IMR-90 (cell line): ENCODE results near the gene CYYR1. TPM values are rescaled to one million over a fixed set of nuclear protein-coding genes. Genes with fewer than 3 reads are reported as not detected.

Source experiments
- ATAC-seq: fragments of 200-7000 bp; cut with Tn5 transposase; 2 replicates; pipeline ENCODE4 v1.9.1; 2020; ENCODE audit warnings: low read depth, mild to moderate bottlenecking, moderate library complexity
- BruUV-seq: library from RNA; stranded (reverse); fragments of 400-500 nt; replicated peaks from 2 replicates; lab custom pipeline; 2021; lab: Mats Ljungman, UMichigan
- CTCF ChIA-PET: fragments of 300-600 bp; formaldehyde crosslinking; extraction: SDS; loops from one replicate; lab custom pipeline; 2021; ENCODE audit warnings: antibody characterized with exemption; lab: Yijun Ruan, JAX
- POLR2A ChIA-PET: fragments of 300-600 bp; sonication (Branson Sonifier 250); formaldehyde crosslinking; loops from one replicate; lab custom pipeline; 2022; ENCODE audit warnings: antibody characterized with exemption; ENCODE audit not compliant: unreplicated experiment; lab: Charles Lee
- DNase-seq: peaks from one replicate; pipeline ENCODE4 v3.0.0; 2013
- H2AFZ ChIP-seq: replicated peaks from 2 replicates; pipeline ENCODE3; 2013; ENCODE audit warnings: low read length, mild to moderate bottlenecking; ENCODE audit not compliant: poor library complexity
- H2AK5ac ChIP-seq: 2 replicates; pipeline ENCODE4 v1.6.1; 2013; ENCODE audit warnings: low read depth, low read length, inconsistent platforms
- H2AK9ac ChIP-seq: replicated peaks from 2 replicates; pipeline ENCODE3; 2013; ENCODE audit warnings: mild to moderate bottlenecking, low read depth, low read length, moderate library complexity; ENCODE audit not compliant: poor library complexity
- H2BK120ac ChIP-seq: 2 replicates; pipeline ENCODE4 v1.6.1; 2013; ENCODE audit warnings: low read depth, low read length, inconsistent platforms
- H2BK15ac ChIP-seq: 3 replicates; pipeline ENCODE4 v1.6.1; 2013; ENCODE audit warnings: low read depth, low read length, inconsistent platforms
- H2BK20ac ChIP-seq: 2 replicates; pipeline ENCODE4 v1.6.1; 2013; ENCODE audit warnings: low read depth, mild to moderate bottlenecking, inconsistent platforms, low read length, moderate library complexity
- H2BK5ac ChIP-seq: 2 replicates; pipeline ENCODE4 v1.6.1; 2013; ENCODE audit warnings: mild to moderate bottlenecking, low read depth, low read length, inconsistent platforms; ENCODE audit not compliant: poor library complexity, severe bottlenecking
- H3K14ac ChIP-seq: replicated peaks from 2 replicates; pipeline ENCODE4 v1.6.1; 2013; ENCODE audit warnings: low read depth, low read length, inconsistent platforms
- H3K18ac ChIP-seq: 2 replicates; pipeline ENCODE4 v1.6.1; 2013; ENCODE audit warnings: low read depth, low read length, control low read depth
- H3K23ac ChIP-seq: 2 replicates; pipeline ENCODE4 v1.6.1; 2013; ENCODE audit warnings: low read depth, low read length, inconsistent platforms
- H3K27ac ChIP-seq: 2 replicates; pipeline ENCODE4 v1.5.1; 2013; ENCODE audit warnings: mild to moderate bottlenecking, control low read depth, low read length; ENCODE audit not compliant: insufficient read depth
- H3K27me3 ChIP-seq: 2 replicates; pipeline ENCODE4 v1.6.1; 2013; ENCODE audit warnings: low read length; ENCODE audit not compliant: control insufficient read depth, insufficient read depth
- H3K36me3 ChIP-seq: 2 replicates; pipeline ENCODE4 v1.6.1; 2013; ENCODE audit warnings: low read length, mixed read lengths; ENCODE audit not compliant: control insufficient read depth, insufficient read depth
- H3K4ac ChIP-seq: 2 replicates; pipeline ENCODE4 v1.6.1; 2013; ENCODE audit warnings: low read depth, low read length, inconsistent platforms
- H3K4me1 ChIP-seq: 2 replicates; pipeline ENCODE4 v1.6.1; 2013; ENCODE audit warnings: low read length, mixed read lengths; ENCODE audit not compliant: control insufficient read depth, insufficient read depth
- H3K4me2 ChIP-seq: 2 replicates; pipeline ENCODE4 v1.6.1; 2013; ENCODE audit warnings: low read depth, mild to moderate bottlenecking, control low read depth, low read length, moderate library complexity
- H3K4me3 ChIP-seq: 2 replicates; pipeline ENCODE4 v1.5.1; 2013; ENCODE audit warnings: low read depth, mild to moderate bottlenecking, control low read depth, low read length, moderate library complexity; ENCODE audit not compliant: insufficient read depth
- H3K56ac ChIP-seq: 2 replicates; pipeline ENCODE4 v1.6.1; 2013; ENCODE audit warnings: low read length, inconsistent platforms; ENCODE audit not compliant: insufficient read depth; ENCODE audit errors: extremely low read depth
- H3K79me1 ChIP-seq, 2 experiments: 2 replicates each; pipeline ENCODE4 v1.6.1; 2013; ENCODE audit warnings: low read length in 2 of 2, inconsistent platforms in 1 of 2, low read depth in 1 of 2
- H3K9ac ChIP-seq: 2 replicates; pipeline ENCODE4 v1.6.1; 2013; ENCODE audit warnings: low read depth, low read length, control low read depth
- H3K9me1 ChIP-seq: 2 replicates; pipeline ENCODE4 v1.6.1; 2013; ENCODE audit warnings: low read length, inconsistent platforms; ENCODE audit not compliant: insufficient read depth
- H3K9me3 ChIP-seq: 2 replicates; pipeline ENCODE4 v1.6.1; 2013; ENCODE audit warnings: low read length; ENCODE audit not compliant: control insufficient read depth, insufficient read depth
- H4K20me1 ChIP-seq: 2 replicates; pipeline ENCODE4 v1.6.1; 2013; ENCODE audit warnings: low read length, inconsistent platforms; ENCODE audit not compliant: insufficient read depth
- H4K5ac ChIP-seq: 2 replicates; pipeline ENCODE4 v1.6.1; 2013; ENCODE audit warnings: mild to moderate bottlenecking, low read depth, low read length, control low read depth
- H4K8ac ChIP-seq, 2 experiments: 2 replicates each; pipeline ENCODE4 v1.6.1; 2013; ENCODE audit warnings: low read depth in 2 of 2, low read length in 2 of 2, control low read depth in 1 of 2, inconsistent platforms in 1 of 2
- H4K91ac ChIP-seq: 2 replicates; pipeline ENCODE4 v1.6.1; 2013; ENCODE audit warnings: low read depth, low read length, inconsistent platforms; ENCODE audit not compliant: insufficient read depth
- FOS ChIP-seq: fragments of 150-350 bp; IDR thresholded peaks from 2 replicates; pipeline ENCODE4 v1.6.1; 2016; ENCODE audit warnings: low read depth, low read length
- MXI1 ChIP-seq: IDR thresholded peaks from 2 replicates; pipeline ENCODE4 v1.6.1; 2012; ENCODE audit warnings: low read depth, mild to moderate bottlenecking, low read length, moderate library complexity, borderline replicate concordance
- POLR2A ChIP-seq: IDR thresholded peaks from 2 replicates; pipeline ENCODE4 v1.6.1; 2012; ENCODE audit warnings: mild to moderate bottlenecking, low read depth, low read length
- WGBS, 2 experiments: methylation state at CpG; one replicate each; pipeline versions ENCODE4 v1.1.5 to v1.1.7; 2013; ENCODE audit warnings: missing lambda C conversion rate in 2 of 2; ENCODE audit not compliant: insufficient read length in 1 of 2; ENCODE audit errors: extremely low coverage in 2 of 2; 5-methylcytosine and 5-hydroxymethylcytosine counted together
- dilution Hi-C: fragments of 300-500 bp; cut with HindIII; formaldehyde crosslinking; loops from one replicate; pipeline ENCODE4 v1.14.3; 2018; ENCODE audit warnings: low sequenced_read_pairs; ENCODE audit not compliant: unreplicated experiment
- in situ Hi-C: fragments of 300-500 bp; cut with MboI; formaldehyde crosslinking; loops from 3 replicates; pipeline ENCODE4 v1.14.3; 2019; ENCODE audit warnings: low sequenced_read_pairs, inconsistent platforms, mixed read lengths
- intact Hi-C: fragments of 100-400 bp; cut with micrococcal nuclease; formaldehyde crosslinking; loops from 2 replicates; pipeline ENCODE4 v1.10.0; 2022
- polyA plus RNA-seq, 3 experiments: library from polyadenylated mRNA; depleted of rRNA; stranded (reverse); fragments of >200 nt; gene quantifications; 2 replicates each; pipeline ENCODE4 v1.2.3, GENCODE V29; 2012; ENCODE audit warnings: low replicate concordance in 1 of 3
- total RNA-seq: library from RNA; depleted of rRNA; stranded (reverse); fragments of >200 nt; gene quantifications from 2 replicates; pipeline ENCODE4 v1.2.3, GENCODE V29; 2012
- TF ChIP-seq, protein P1 (sequence below): conservative IDR thresholded peaks from 2 replicates; pipeline ENCODE4 v1.5.1; 2012; ENCODE audit warnings: mild to moderate bottlenecking, low read depth, low read length, improper control_type of control experiment

The CYYR1 gene
- total and polyA plus RNA-seq, 2 of the 4 experiments (the other 2 are of a cell fraction), result not detected

- no TSS peak for BruUV-seq
- Histone ChIP-seq H3K4me1 (no peaks in the 10 kb centered on the region), H3K4ac (no peak overlapping the region), H2BK120ac (no peak overlapping the region), H3K9me3 (no peaks in the 10 kb centered on the region), H4K5ac (no peak overlapping the region), H3K4me2 (no peak overlapping the region), H2BK15ac (no peak overlapping the region), H3K27ac (no peak overlapping the region), H2AK5ac (no peak overlapping the region), H3K14ac (no peak overlapping the region), H3K9ac (no peak overlapping the region), H3K56ac (no peak overlapping the region), H3K36me3 (no peaks in the 10 kb centered on the region), H2AK9ac (no peak overlapping the region), H3K23ac (no peak overlapping the region), H4K8ac (no peak overlapping the region), H3K79me1 (no peaks in the 10 kb centered on the region), H2AFZ (no peak overlapping the region), H3K9me1 (no peaks in the 10 kb centered on the region), H2BK20ac (no peak overlapping the region), H3K4me3 (no peak overlapping the region), H4K20me1 (no peaks in the 10 kb centered on the region), H3K27me3 (no peaks in the 10 kb centered on the region), H2BK5ac (no peak overlapping the region), H3K18ac (no peak overlapping the region), H4K91ac (no peak overlapping the region)
- WGBS, 2 experiments, result no CpG with 5 or more reads among the region's 1 CpG
- TF ChIP-seq MXI1 (no peak), POLR2A (no peak), FOS (no peak)
- TF ChIP-seq, protein P1, sequence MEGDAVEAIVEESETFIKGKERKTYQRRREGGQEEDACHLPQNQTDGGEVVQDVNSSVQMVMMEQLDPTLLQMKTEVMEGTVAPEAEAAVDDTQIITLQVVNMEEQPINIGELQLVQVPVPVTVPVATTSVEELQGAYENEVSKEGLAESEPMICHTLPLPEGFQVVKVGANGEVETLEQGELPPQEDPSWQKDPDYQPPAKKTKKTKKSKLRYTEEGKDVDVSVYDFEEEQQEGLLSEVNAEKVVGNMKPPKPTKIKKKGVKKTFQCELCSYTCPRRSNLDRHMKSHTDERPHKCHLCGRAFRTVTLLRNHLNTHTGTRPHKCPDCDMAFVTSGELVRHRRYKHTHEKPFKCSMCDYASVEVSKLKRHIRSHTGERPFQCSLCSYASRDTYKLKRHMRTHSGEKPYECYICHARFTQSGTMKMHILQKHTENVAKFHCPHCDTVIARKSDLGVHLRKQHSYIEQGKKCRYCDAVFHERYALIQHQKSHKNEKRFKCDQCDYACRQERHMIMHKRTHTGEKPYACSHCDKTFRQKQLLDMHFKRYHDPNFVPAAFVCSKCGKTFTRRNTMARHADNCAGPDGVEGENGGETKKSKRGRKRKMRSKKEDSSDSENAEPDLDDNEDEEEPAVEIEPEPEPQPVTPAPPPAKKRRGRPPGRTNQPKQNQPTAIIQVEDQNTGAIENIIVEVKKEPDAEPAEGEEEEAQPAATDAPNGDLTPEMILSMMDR, result no peak
- POLR2A ChIA-PET, result no interaction called here
- DNase-seq (no peak), ATAC-seq (no peak)
- dilution Hi-C loops, result no loop called here
- intact Hi-C loops, result no loop called here
- in situ Hi-C loops, result no loop called here
- CTCF ChIA-PET, result no interaction called here
These were observed 135.6 kb downstream of the CYYR1 start for GRCh38 chr21:26437326-26438009.
